Mesendoderm (in vitro differentiated cells): ENCODE data around the gene SPATA22.
"Not testable (repeated sequence)": the region's sequence is repeated elsewhere in the genome, so short reads cannot be mapped to it uniquely, and the experiment has no call there.

Experiments used
- DNase-seq: peaks from one replicate; pipeline ENCODE4 v3.0.0; 2013
- H2AK5ac ChIP-seq: 2 replicates; pipeline ENCODE4 v1.6.1; 2013; ENCODE audit warnings: low read length, inconsistent platforms
- H2BK120ac ChIP-seq: 2 replicates; pipeline ENCODE4 v1.6.1; 2013; ENCODE audit warnings: low read depth, mild to moderate bottlenecking, low read length, moderate library complexity, mixed read lengths
- H2BK15ac ChIP-seq: replicated peaks from 2 replicates; pipeline ENCODE4 v1.6.1; 2013; ENCODE audit warnings: low read depth, mild to moderate bottlenecking, moderate library complexity
- H2BK5ac ChIP-seq: 2 replicates; pipeline ENCODE4 v1.6.1; 2013; ENCODE audit warnings: low read length, inconsistent platforms
- H3K18ac ChIP-seq: 2 replicates; pipeline ENCODE4 v1.6.1; 2013; ENCODE audit warnings: mild to moderate bottlenecking, low read length, mixed read lengths
- H3K23ac ChIP-seq: one replicate; pipeline ENCODE4 v1.6.1; 2013; ENCODE audit warnings: low read length
- H3K27ac ChIP-seq: 2 replicates; pipeline ENCODE4 v1.5.1; 2013; ENCODE audit warnings: low read depth, mild to moderate bottlenecking, inconsistent platforms, low read length, moderate library complexity
- H3K27me3 ChIP-seq: 2 replicates; pipeline ENCODE4 v1.6.1; 2013; ENCODE audit warnings: low read length, control low read depth, mild to moderate bottlenecking, inconsistent platforms; ENCODE audit not compliant: insufficient read depth, poor library complexity
- H3K36me3 ChIP-seq: 2 replicates; pipeline ENCODE4 v1.6.1; 2013; ENCODE audit warnings: low read length, inconsistent platforms; ENCODE audit not compliant: control insufficient read depth, insufficient read depth
- H3K4ac ChIP-seq: one replicate; pipeline ENCODE4 v1.6.1; 2013; ENCODE audit warnings: low read depth, mild to moderate bottlenecking, low read length, moderate library complexity
- H3K4me1 ChIP-seq: 2 replicates; pipeline ENCODE4 v1.6.1; 2013; ENCODE audit warnings: low read depth, low read length, inconsistent platforms; ENCODE audit not compliant: control insufficient read depth
- H3K4me2 ChIP-seq: 2 replicates; pipeline ENCODE4 v1.6.1; 2013; ENCODE audit warnings: low read length
- H3K4me3 ChIP-seq: 2 replicates; pipeline ENCODE4 v1.5.1; 2013; ENCODE audit warnings: mild to moderate bottlenecking, low read length
- H3K56ac ChIP-seq: one replicate; pipeline ENCODE4 v1.6.1; 2013; ENCODE audit warnings: low read length
- H3K79me1 ChIP-seq: 2 replicates; pipeline ENCODE4 v1.6.1; 2013; ENCODE audit warnings: low read length, inconsistent platforms
- H3K79me2 ChIP-seq: 2 replicates; pipeline ENCODE4 v1.6.1; 2013; ENCODE audit warnings: mild to moderate bottlenecking, low read length; ENCODE audit not compliant: control insufficient read depth, insufficient read depth
- H3K9ac ChIP-seq: 2 replicates; pipeline ENCODE4 v1.6.1; 2013; ENCODE audit warnings: low read length, inconsistent platforms
- H4K5ac ChIP-seq: one replicate; pipeline ENCODE4 v1.6.1; 2013; ENCODE audit warnings: low read length
- H4K8ac ChIP-seq: one replicate; pipeline ENCODE4 v1.6.1; 2013; ENCODE audit warnings: low read depth, mild to moderate bottlenecking, control low read depth, low read length, moderate library complexity
- WGBS: extraction: QIAGEN DNeasy Blood & Tissue Kit; methylation state at CpG from one replicate; pipeline ENCODE4 v1.1.7; 2013; ENCODE audit warnings: low lambda C conversion rate, missing lambda C conversion rate; ENCODE audit not compliant: insufficient coverage; ENCODE audit errors: extremely low coverage; 5-methylcytosine and 5-hydroxymethylcytosine counted together

Gene SPATA22

GRCh38 chr17:3403856-3404255 is 67.8 kb downstream of the SPATA22 start:
- not testable (repeated sequence) for H3K9ac ChIP-seq, H3K27me3 ChIP-seq, H3K4me1 ChIP-seq, H3K56ac ChIP-seq, H3K79me1 ChIP-seq, H3K4me3 ChIP-seq, H3K18ac ChIP-seq, H4K5ac ChIP-seq, H3K23ac ChIP-seq, H3K4me2 ChIP-seq, H2BK5ac ChIP-seq, H4K8ac ChIP-seq, DNase-seq, H2BK120ac ChIP-seq, H3K4ac ChIP-seq, H3K27ac ChIP-seq, H3K36me3 ChIP-seq, H2AK5ac ChIP-seq, H2BK15ac ChIP-seq, H3K79me2 ChIP-seq
- no CpG with 5 or more reads among the region's 1 CpG for WGBS

GRCh38 chr17:3401786-3402185 is 69.8 kb downstream of the SPATA22 start:
- Histone ChIP-seq H3K79me2 (no peaks in the 10 kb centered on the region), H4K5ac (no peak overlapping the region), H3K4me3 (no peak overlapping the region), H2BK15ac (no peak overlapping the region), H3K4me1 (no peaks in the 10 kb centered on the region), H3K23ac (no peak overlapping the region), H3K27me3 (no peaks in the 10 kb centered on the region), H3K27ac (no peak overlapping the region), H3K4ac (no peak overlapping the region), H3K4me2 (no peak overlapping the region), H3K79me1 (no peaks in the 10 kb centered on the region), H2AK5ac (no peak overlapping the region), H3K56ac (no peak overlapping the region), H3K36me3 (no peaks in the 10 kb centered on the region), H3K9ac (no peak overlapping the region), H4K8ac (no peak overlapping the region), H2BK5ac (no peak overlapping the region), H2BK120ac (no peak overlapping the region), H3K18ac (no peak overlapping the region)
- 100% methylated on average over 1 of the region's 2 CpGs for WGBS
- no peak for DNase-seq

GRCh38 chr17:3400055-3400454 is 71.6 kb downstream of the SPATA22 start:
- no peak overlapping the region for H2BK5ac ChIP-seq
- H4K5ac ChIP-seq, result no peak overlapping the region
- DNase-seq, result no peak
- H2BK15ac ChIP-seq, result no peak overlapping the region
- H3K36me3 ChIP-seq, result no peaks in the 10 kb centered on the region
- no peak overlapping the region for H3K18ac ChIP-seq
- no peak overlapping the region for H3K9ac ChIP-seq
- H3K4me3 ChIP-seq, result no peak overlapping the region
- H3K79me2 ChIP-seq, result no peaks in the 10 kb centered on the region
- no peaks in the 10 kb centered on the region for H3K4me1 ChIP-seq
- H3K27ac ChIP-seq, result no peak overlapping the region
- WGBS, result no CpG with 5 or more reads among the region's 6 CpGs
- H3K56ac ChIP-seq, result no peak overlapping the region
- H3K79me1 ChIP-seq, result no peaks in the 10 kb centered on the region
- H3K27me3 ChIP-seq, result no peaks in the 10 kb centered on the region
- no peak overlapping the region for H4K8ac ChIP-seq
- H2AK5ac ChIP-seq, result no peak overlapping the region
- no peak overlapping the region for H3K4me2 ChIP-seq
- H3K4ac ChIP-seq, result no peak overlapping the region
- no peak overlapping the region for H2BK120ac ChIP-seq
- H3K23ac ChIP-seq, result no peak overlapping the region

GRCh38 chr17:3398310-3398709 is 73.3 kb downstream of the SPATA22 start, which contains the start of gene OR1E1:
Gene OR1E1 (minus strand): TSS chr17:3398410. CDS start chr17:3398410, 0 bp downstream.
- H2BK5ac ChIP-seq, result no peak within 1 kb of the TSS
- no peak within 1 kb of the TSS for H2AK5ac ChIP-seq
- WGBS, result no CpG with 5 or more reads among the region's 1 CpG
- H3K56ac ChIP-seq, result no peak within 1 kb of the TSS
- H4K8ac ChIP-seq, result no peak within 1 kb of the TSS
- no peaks in the 10 kb centered on the region for H3K36me3 ChIP-seq
- H3K4me1 ChIP-seq, result no peaks in the 10 kb centered on the region
- no peak within 1 kb of the TSS for H4K5ac ChIP-seq
- H3K27ac ChIP-seq, result no peak within 1 kb of the TSS
- no peaks in the 10 kb centered on the region for H3K79me2 ChIP-seq
- H3K27me3 ChIP-seq, result no peaks in the 10 kb centered on the region
- no peak within 1 kb of the TSS for H3K4me2 ChIP-seq
- no peak within 1 kb of the TSS for H3K9ac ChIP-seq
- no peak within 1 kb of the TSS for H2BK120ac ChIP-seq
- H3K4ac ChIP-seq, result no peak within 1 kb of the TSS
- H3K4me3 ChIP-seq, result no peak within 1 kb of the TSS
- no peak for DNase-seq
- no peaks in the 10 kb centered on the region for H3K79me1 ChIP-seq
- H3K18ac ChIP-seq, result no peak within 1 kb of the TSS
- H2BK15ac ChIP-seq, result no peak within 1 kb of the TSS
- H3K23ac ChIP-seq, result no peak within 1 kb of the TSS

GRCh38 chr17:3397801-3398200 is 73.8 kb downstream of the SPATA22 start:
- no CpG with 5 or more reads among the region's 7 CpGs for WGBS
- not testable (repeated sequence) for DNase-seq, H3K9ac ChIP-seq, H4K8ac ChIP-seq, H3K4me2 ChIP-seq, H3K23ac ChIP-seq, H3K18ac ChIP-seq, H2AK5ac ChIP-seq, H2BK120ac ChIP-seq, H3K4me1 ChIP-seq, H2BK5ac ChIP-seq, H4K5ac ChIP-seq, H3K4me3 ChIP-seq, H3K79me1 ChIP-seq, H3K27me3 ChIP-seq, H3K36me3 ChIP-seq, H3K56ac ChIP-seq, H3K27ac ChIP-seq, H2BK15ac ChIP-seq, H3K79me2 ChIP-seq, H3K4ac ChIP-seq
